ENCODE data around the gene NXPE3. TPM values are rescaled to one million over a fixed set of nuclear protein-coding genes. Genes with fewer than 3 reads are reported as not detected.

NXPE3 gene
- total RNA-seq, 1 donor, result 11.2 TPM

GRCh38 chr3:101819649-101820206 lies 40.7 kb downstream of the NXPE3 start:
- H3K36me3 ChIP-seq (ENCODE audit: insufficient read depth, low read length), result peaks cover 17% of the 10 kb centered on the region
- no peaks in the 10 kb centered on the region for H3K9me3 ChIP-seq (ENCODE audit: low read depth, low read length)
- no peak for DNase-seq (ENCODE audit: insufficient read length, low spot score, missing footprints)
- H4K20me1 ChIP-seq (ENCODE audit: insufficient read depth, low read length), result no peaks in the 10 kb centered on the region
- H3K4me2 ChIP-seq (ENCODE audit: insufficient read depth, low read length), result no peak overlapping the region
- TF ChIP-seq CTCF (IDR thresholded peaks at IDR 0.05; ENCODE audit: extremely low read depth, low read depth, low read length), result no peak
- peaks cover 9% of the 10 kb centered on the region for H3K4me1 ChIP-seq (ENCODE audit: insufficient read depth, low read length)
- no peak overlapping the region for H2AFZ ChIP-seq (ENCODE audit: low read length)
- no peaks in the 10 kb centered on the region for H3K27me3 ChIP-seq (ENCODE audit: insufficient read depth, low read length)
- no peak overlapping the region for H3K27ac ChIP-seq (ENCODE audit: low read depth, low read length)
- no peaks in the 10 kb centered on the region for H3K79me2 ChIP-seq (ENCODE audit: insufficient read depth, low read length)
- H3K4me3 ChIP-seq (ENCODE audit: insufficient read depth, low read length), result no peak overlapping the region

DNA sequence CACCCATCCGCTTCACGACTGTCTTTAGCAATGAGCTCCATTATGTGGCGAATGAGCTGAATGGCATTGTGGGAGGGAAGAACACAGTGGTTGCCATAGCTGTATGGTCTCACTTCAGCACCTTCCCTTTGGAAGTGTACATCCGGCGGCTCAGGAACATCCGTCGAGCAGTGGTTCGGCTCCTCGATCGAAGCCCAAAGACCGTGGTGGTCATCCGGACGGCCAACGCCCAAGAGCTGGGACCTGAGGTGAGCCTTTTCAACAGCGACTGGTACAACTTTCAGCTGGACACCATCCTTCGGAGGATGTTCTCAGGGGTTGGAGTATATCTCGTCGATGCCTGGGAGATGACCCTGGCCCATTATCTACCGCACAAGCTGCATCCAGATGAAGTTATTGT lies 42.5 kb downstream of the NXPE3 start:
- no peak for DNase-seq (ENCODE audit: insufficient read length, low spot score, missing footprints)
- no peaks in the 10 kb centered on the region for H3K27me3 ChIP-seq (ENCODE audit: insufficient read depth, low read length)
- H4K20me1 ChIP-seq (ENCODE audit: insufficient read depth, low read length), result no peaks in the 10 kb centered on the region
- no peak overlapping the region for H2AFZ ChIP-seq (ENCODE audit: low read length)
- H3K79me2 ChIP-seq (ENCODE audit: insufficient read depth, low read length), result no peaks in the 10 kb centered on the region
- H3K4me1 ChIP-seq (ENCODE audit: insufficient read depth, low read length), result peaks cover 20% of the 10 kb centered on the region
- no peak overlapping the region for H3K27ac ChIP-seq (ENCODE audit: low read depth, low read length)
- H3K4me3 ChIP-seq (ENCODE audit: insufficient read depth, low read length), result no peak overlapping the region
- no peak overlapping the region for H3K4me2 ChIP-seq (ENCODE audit: insufficient read depth, low read length)
- peaks cover 17% of the 10 kb centered on the region for H3K36me3 ChIP-seq (ENCODE audit: insufficient read depth, low read length)
- H3K9me3 ChIP-seq (ENCODE audit: low read depth, low read length), result no peaks in the 10 kb centered on the region
- TF ChIP-seq CTCF (IDR thresholded peaks at IDR 0.05; ENCODE audit: extremely low read depth, low read depth, low read length), result no peak

DNA sequence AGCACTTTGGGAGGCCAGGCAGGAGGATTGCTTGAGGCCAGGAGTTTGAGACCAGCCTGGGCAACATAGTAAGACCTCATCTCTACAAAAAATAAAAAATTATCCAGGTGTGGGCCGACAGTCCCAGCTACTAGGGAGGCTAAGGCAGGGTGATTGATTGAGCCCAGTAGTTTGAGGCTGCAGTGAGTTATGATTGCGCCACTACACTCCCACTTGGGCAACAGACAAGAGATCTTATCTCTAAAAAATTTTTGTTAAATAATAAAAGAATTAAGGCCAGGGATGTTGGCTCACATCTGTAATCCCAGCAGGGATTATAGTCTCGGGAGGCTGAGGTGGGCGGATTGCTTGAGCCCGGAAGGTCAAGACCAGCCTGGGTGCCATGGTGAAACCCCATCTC lies 44.5 kb downstream of the NXPE3 start:
- H3K36me3 ChIP-seq (ENCODE audit: insufficient read depth, low read length), result peaks cover 10% of the 10 kb centered on the region
- H3K27me3 ChIP-seq (ENCODE audit: insufficient read depth, low read length), result no peaks in the 10 kb centered on the region

DNA sequence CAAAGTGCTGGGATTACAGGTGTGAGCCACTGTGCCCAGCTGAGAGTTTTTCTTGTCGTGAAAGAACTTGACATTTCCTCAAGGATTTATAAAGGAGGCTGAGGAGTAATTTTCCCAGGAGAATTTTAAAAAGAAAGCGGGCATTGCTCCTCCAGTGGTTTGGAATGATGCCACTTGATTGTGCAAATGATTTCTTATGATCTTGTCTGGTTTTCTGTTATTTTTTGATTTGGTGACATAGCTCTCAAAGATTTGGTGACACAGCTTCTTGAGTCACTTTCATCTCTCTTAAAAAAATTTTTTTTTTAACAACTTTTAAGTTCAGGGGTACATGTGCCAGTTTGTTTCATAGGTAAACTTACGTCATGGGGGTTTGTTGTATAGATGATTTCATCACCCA lies 45.7 kb downstream of the NXPE3 start:
- no peak for TF ChIP-seq CTCF (IDR thresholded peaks at IDR 0.05; ENCODE audit: extremely low read depth, low read depth, low read length)
- Histone ChIP-seq H3K4me3 (ENCODE audit: insufficient read depth, low read length) (no peak overlapping the region), H3K79me2 (ENCODE audit: insufficient read depth, low read length) (no peaks in the 10 kb centered on the region), H4K20me1 (ENCODE audit: insufficient read depth, low read length) (no peaks in the 10 kb centered on the region), H3K27ac (ENCODE audit: low read depth, low read length) (no peak overlapping the region), H3K36me3 (ENCODE audit: insufficient read depth, low read length) (peaks cover 10% of the 10 kb centered on the region), H2AFZ (ENCODE audit: low read length) (no peak overlapping the region), H3K9me3 (ENCODE audit: low read depth, low read length) (no peaks in the 10 kb centered on the region), H3K4me1 (ENCODE audit: insufficient read depth, low read length) (peaks cover 40% of the 10 kb centered on the region), H3K27me3 (ENCODE audit: insufficient read depth, low read length) (no peaks in the 10 kb centered on the region), H3K4me2 (ENCODE audit: insufficient read depth, low read length) (no peak overlapping the region)
- peak; percentile 77 for DNase-seq (ENCODE audit: insufficient read length, low spot score, missing footprints)

More for the DNA sequence above, 44.5 kb downstream of the NXPE3 start:
- DNase-seq (ENCODE audit: insufficient read length, low spot score, missing footprints), result no peak
- Histone ChIP-seq H3K79me2 (ENCODE audit: insufficient read depth, low read length) (no peaks in the 10 kb centered on the region), H3K27ac (ENCODE audit: low read depth, low read length) (no peak overlapping the region), H3K4me1 (ENCODE audit: insufficient read depth, low read length) (peaks cover 29% of the 10 kb centered on the region), H3K9me3 (ENCODE audit: low read depth, low read length) (no peaks in the 10 kb centered on the region), H4K20me1 (ENCODE audit: insufficient read depth, low read length) (no peaks in the 10 kb centered on the region), H3K4me3 (ENCODE audit: insufficient read depth, low read length) (no peak overlapping the region), H2AFZ (ENCODE audit: low read length) (no peak overlapping the region), H3K4me2 (ENCODE audit: insufficient read depth, low read length) (no peak overlapping the region)
- TF ChIP-seq CTCF (IDR thresholded peaks at IDR 0.05; ENCODE audit: extremely low read depth, low read depth, low read length), result no peak
